Activated CD4-positive, alpha-beta T cell treated with anti-CD3 and anti-CD28 coated beads for 1 hour (primary cell): Measurements from ENCODE around the gene RNFT1.
A peak's percentile ranks its signal among the peaks of the same experiment; 100 is the strongest.
"Not testable (repeated sequence)": the region's sequence is repeated elsewhere in the genome, so short reads cannot be mapped to it uniquely, and the experiment has no call there.

Experiments used
- DNase-seq: peaks from one replicate; pipeline ENCODE4 v3.0.0-alpha.2; 2020

The RNFT1 gene

GRCh38 chr17:59964482-59965328 lies at the start of gene RNFT1:
Gene RNFT1 (minus strand): TSS chr17:59964740. CDS start chr17:59964663, 77 bp downstream.
- peak; percentile 86 for DNase-seq

GRCh38 chr17:60009326-60009725 lies 44.8 kb upstream of the RNFT1 start:
- DNase-seq, result not testable (repeated sequence)

GRCh38 chr17:60008377-60008776 lies 43.8 kb upstream of the RNFT1 start:
- not testable (repeated sequence) for DNase-seq

- no peak for DNase-seq
These were observed 41.6 kb upstream of the RNFT1 start for GRCh38 chr17:60006160-60006559.

GRCh38 chr17:60004561-60004960 lies 40.0 kb upstream of the RNFT1 start:
- not testable (repeated sequence) for DNase-seq

- DNase-seq, result not testable (repeated sequence)
These were observed 37.9 kb upstream of the RNFT1 start for GRCh38 chr17:60002405-60002804.

GRCh38 chr17:59996608-59997007 lies 32.1 kb upstream of the RNFT1 start:
- not testable (repeated sequence) for DNase-seq

GRCh38 chr17:59975166-59975565 lies 10.6 kb upstream of the RNFT1 start:
- not testable (repeated sequence) for DNase-seq

- DNase-seq, result not testable (repeated sequence)
These were observed 8.9 kb upstream of the RNFT1 start for GRCh38 chr17:59973483-59973882.

- no peak for DNase-seq
These were observed 8.2 kb upstream of the RNFT1 start for GRCh38 chr17:59972778-59973177.

GRCh38 chr17:59971771-59972170 lies 7.2 kb upstream of the RNFT1 start:
- not testable (repeated sequence) for DNase-seq

- DNase-seq, result peak; percentile 22
These were observed 630 bp downstream of the RNFT1 start for GRCh38 chr17:59963738-59964481.

- no peak for DNase-seq
These were observed 1.7 kb downstream of the RNFT1 start for GRCh38 chr17:59962739-59963318.

- DNase-seq, result not testable (repeated sequence)
These were observed 5.0 kb downstream of the RNFT1 start for GRCh38 chr17:59959574-59959973.

- no peak for DNase-seq
These were observed 9.7 kb downstream of the RNFT1 start for GRCh38 chr17:59954856-59955255.

- DNase-seq, result no peak
These were observed 14.5 kb downstream of the RNFT1 start for GRCh38 chr17:59950049-59950448.

GRCh38 chr17:59947310-59947709 lies 17.2 kb downstream of the RNFT1 start:
- DNase-seq, result not testable (repeated sequence)

GRCh38 chr17:59946433-59946832 lies 18.1 kb downstream of the RNFT1 start:
- DNase-seq, result not testable (repeated sequence)

- no peak for DNase-seq
These were observed 23.4 kb downstream of the RNFT1 start for GRCh38 chr17:59941131-59941530.

- DNase-seq, result not testable (repeated sequence)
These were observed 23.8 kb downstream of the RNFT1 start for GRCh38 chr17:59940697-59941096.

- DNase-seq, result not testable (repeated sequence)
These were observed 31.2 kb downstream of the RNFT1 start for GRCh38 chr17:59933317-59933716.

GRCh38 chr17:59930768-59931167 lies 33.8 kb downstream of the RNFT1 start:
- DNase-seq, result not testable (repeated sequence)

- not testable (repeated sequence) for DNase-seq
These were observed 34.4 kb downstream of the RNFT1 start for GRCh38 chr17:59930121-59930520.
